Measurements from ENCODE around the gene PLEKHF1.

DNA sequence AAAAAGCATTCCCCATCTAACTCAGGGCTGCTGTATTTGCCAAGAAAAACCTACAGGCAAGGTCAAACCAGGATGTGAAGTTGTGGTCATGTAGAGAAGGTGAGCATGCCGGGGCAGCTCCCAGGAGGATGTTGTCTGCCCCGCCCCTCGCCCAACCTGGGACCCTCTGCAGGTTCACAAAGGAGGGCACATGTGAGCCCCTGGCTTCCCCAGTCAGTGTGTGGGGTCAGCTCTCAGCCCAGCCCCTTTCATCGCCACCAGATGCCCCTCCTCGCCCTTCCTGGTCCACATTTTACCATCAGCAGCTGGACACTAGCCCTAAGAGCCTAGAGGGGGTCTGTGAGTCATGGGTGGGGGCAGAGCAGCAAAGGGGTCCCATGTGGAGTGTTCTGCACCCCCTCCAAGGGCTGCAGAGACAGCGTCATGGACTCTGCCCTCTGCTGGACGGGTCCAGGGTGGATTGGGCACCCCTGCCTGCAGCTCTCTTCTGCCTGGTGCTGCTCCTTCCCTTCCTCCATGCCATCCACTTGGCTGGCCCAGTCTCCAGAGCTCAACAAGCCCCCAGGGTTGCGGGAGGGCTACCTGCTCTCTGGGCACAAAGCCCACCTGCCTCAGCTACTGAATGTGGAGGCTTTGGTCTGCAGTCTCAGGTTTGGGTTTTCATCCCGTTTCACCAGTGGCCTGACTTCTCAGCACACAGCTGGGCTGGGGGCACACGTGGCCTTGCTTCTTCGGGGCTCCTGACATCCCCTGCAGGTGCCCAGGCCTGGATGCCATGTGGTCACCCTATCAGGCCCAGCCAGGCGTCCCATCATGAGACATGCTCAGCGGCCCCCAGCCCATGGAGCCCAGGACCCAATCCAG is 3.7 kb downstream of the PLEKHF1 start:
- TF ChIP-seq, protein P1, sequence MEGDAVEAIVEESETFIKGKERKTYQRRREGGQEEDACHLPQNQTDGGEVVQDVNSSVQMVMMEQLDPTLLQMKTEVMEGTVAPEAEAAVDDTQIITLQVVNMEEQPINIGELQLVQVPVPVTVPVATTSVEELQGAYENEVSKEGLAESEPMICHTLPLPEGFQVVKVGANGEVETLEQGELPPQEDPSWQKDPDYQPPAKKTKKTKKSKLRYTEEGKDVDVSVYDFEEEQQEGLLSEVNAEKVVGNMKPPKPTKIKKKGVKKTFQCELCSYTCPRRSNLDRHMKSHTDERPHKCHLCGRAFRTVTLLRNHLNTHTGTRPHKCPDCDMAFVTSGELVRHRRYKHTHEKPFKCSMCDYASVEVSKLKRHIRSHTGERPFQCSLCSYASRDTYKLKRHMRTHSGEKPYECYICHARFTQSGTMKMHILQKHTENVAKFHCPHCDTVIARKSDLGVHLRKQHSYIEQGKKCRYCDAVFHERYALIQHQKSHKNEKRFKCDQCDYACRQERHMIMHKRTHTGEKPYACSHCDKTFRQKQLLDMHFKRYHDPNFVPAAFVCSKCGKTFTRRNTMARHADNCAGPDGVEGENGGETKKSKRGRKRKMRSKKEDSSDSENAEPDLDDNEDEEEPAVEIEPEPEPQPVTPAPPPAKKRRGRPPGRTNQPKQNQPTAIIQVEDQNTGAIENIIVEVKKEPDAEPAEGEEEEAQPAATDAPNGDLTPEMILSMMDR (IDR thresholded peaks at IDR 0.05; ENCODE audit: insufficient read depth, low read length), result peak; percentile 8
- TF ChIP-seq POLR2AphosphoS5 (IDR thresholded peaks at IDR 0.05; ENCODE audit: low read depth), result no peak
